Calu3 (cell line): ENCODE measurements around the gene ALDH4A1. TPM values are rescaled to one million over a fixed set of nuclear protein-coding genes. Genes with fewer than 3 reads are reported as not detected.

ENCODE experiments used
- Bru-seq: library from RNA; stranded (reverse); fragments of 400-500 nt; gene quantifications from one replicate; lab custom pipeline; 2021; lab: Mats Ljungman, UMichigan
- BruChase-seq, 2 experiments: library from RNA; stranded (reverse); fragments of 400-500 nt; gene quantifications; one replicate each; lab custom pipeline; 2021; lab: Mats Ljungman, UMichigan
- BruUV-seq: library from RNA; stranded (reverse); fragments of 400-500 nt; replicated peaks from 2 replicates; lab custom pipeline; 2021; lab: Mats Ljungman, UMichigan
- CTCF ChIA-PET: fragments of 300-600 bp; sonication (Branson Sonifier 250); formaldehyde crosslinking; loops from one replicate; lab custom pipeline; 2022; ENCODE audit warnings: antibody characterized with exemption; lab: Charles Lee
- DNase-seq: peaks from one replicate; pipeline ENCODE4 v3.0.0; 2022
- H3K27ac Mint-ChIP-seq: one replicate; pipeline ENCODE4 v1.8.0; 2022; ENCODE audit warnings: mixed read lengths; ENCODE audit not compliant: unreplicated experiment
- H3K27me3 Mint-ChIP-seq: one replicate; pipeline ENCODE4 v1.8.0; 2022; ENCODE audit warnings: mixed read lengths; ENCODE audit not compliant: unreplicated experiment
- H3K36me3 Mint-ChIP-seq: one replicate; pipeline ENCODE4 v1.8.0; 2022; ENCODE audit warnings: mild to moderate bottlenecking, moderate library complexity, mixed read lengths; ENCODE audit not compliant: insufficient read depth, unreplicated experiment
- H3K4me1 Mint-ChIP-seq: one replicate; pipeline ENCODE4 v1.8.0; 2022; ENCODE audit warnings: mild to moderate bottlenecking, low read depth, mixed read lengths; ENCODE audit not compliant: unreplicated experiment
- H3K4me3 Mint-ChIP-seq: one replicate; pipeline ENCODE4 v1.8.0; 2022; ENCODE audit warnings: mild to moderate bottlenecking, low read depth, moderate library complexity, mixed read lengths; ENCODE audit not compliant: unreplicated experiment
- H3K9me3 Mint-ChIP-seq: one replicate; pipeline ENCODE4 v1.8.0; 2022; ENCODE audit warnings: low read depth, mixed read lengths; ENCODE audit not compliant: unreplicated experiment
- CTCF ChIP-seq: fragments of 200-600 bp; IDR thresholded peaks from one replicate; pipeline ENCODE4 v1.8.0; 2022; ENCODE audit warnings: antibody characterized with exemption; ENCODE audit not compliant: unreplicated experiment
- intact Hi-C: fragments of 100-400 bp; cut with micrococcal nuclease; formaldehyde crosslinking; loops from one replicate; pipeline ENCODE4 v1.10.0; 2022; ENCODE audit not compliant: unreplicated experiment
- long read RNA-seq: library from polyadenylated mRNA; stranded (forward); transcript quantifications from one replicate; pipeline ENCODE4 v2.0.0, GENCODE V29; 2022
- total RNA-seq: library from RNA; stranded (reverse); gene quantifications from 2 replicates; pipeline ENCODE4 v1.2.3, GENCODE V29; 2022

The ALDH4A1 gene
- total RNA-seq (10.1 and 10.7 TPM in 2 replicates), Bru-seq, nascent RNA (percentile 42 among the genes with signal in this experiment), BruChase-seq, experiment 1, labeled RNA remaining after a 6-hour chase (percentile 65 among the genes with signal in this experiment), BruChase-seq, experiment 2, labeled RNA remaining after a 2-hour chase (percentile 59 among the genes with signal in this experiment)
- long read RNA-seq, partial matches to known transcripts, result 2 of 5 reads
- long read RNA-seq, other reads (novel, unspliced or antisense), result 1 of 5 reads

DNA sequence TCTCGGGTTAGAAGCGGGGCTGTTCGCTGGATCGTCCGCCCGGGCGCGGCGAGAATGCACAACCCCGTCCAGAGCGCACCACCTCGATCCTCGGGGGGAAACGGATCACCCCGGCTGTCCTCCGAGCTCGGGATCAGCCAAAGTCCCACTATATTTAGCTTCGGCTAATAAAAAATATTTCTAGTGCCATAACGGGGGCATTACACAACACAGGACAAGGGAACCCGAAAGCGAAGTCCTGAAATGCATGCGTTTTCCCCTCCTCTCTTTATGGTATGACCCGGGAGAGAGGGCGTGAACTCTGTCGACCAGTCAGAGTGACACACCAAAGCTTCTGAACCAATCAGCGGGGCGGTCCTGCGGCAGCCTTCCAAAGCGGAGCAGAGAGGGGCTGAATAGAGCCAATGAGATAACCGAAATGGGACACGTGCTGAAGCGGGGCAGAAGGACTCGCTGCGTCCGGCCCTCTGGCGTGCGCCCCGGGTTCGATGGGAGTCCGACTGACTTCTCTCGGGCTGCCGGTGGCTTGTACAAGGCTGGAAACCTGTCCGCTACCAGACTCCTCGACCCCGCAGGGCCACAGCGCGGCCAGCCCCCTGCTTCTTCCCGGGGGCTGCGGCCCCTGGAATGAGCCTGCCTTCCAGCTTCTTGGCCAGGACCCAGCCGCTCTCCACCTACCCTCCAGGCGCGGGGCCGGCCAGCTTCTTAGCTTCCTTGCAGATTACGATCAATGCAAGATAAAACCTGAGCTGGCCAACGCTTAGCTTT is at the start of gene ALDH4A1:
Gene ALDH4A1, minus strand, starts transcription at position 33 of the 768 bp plus-strand sequence. Its CDS starts 32 bp downstream, at position 1.
- peak; percentile 91 for DNase-seq
- intact Hi-C loops, result loop anchor here (10.0 kb wide), 1 partner anchor 52 kb away; the partner anchor contains the start of gene IFFO2
- Mint-ChIP-seq H3K27ac (peak within 1 kb of the TSS; percentile 89), H3K36me3 (peaks cover 25% of the 10 kb centered on the region), H3K9me3 (no peaks in the 10 kb centered on the region), H3K4me3 (peak within 1 kb of the TSS; percentile 96), H3K4me1 (peaks cover 14% of the 10 kb centered on the region), H3K27me3 (no peaks in the 10 kb centered on the region)
- CTCF ChIA-PET, result interaction anchor here (0.7 to 1.3 kb wide), 5 partner anchors 10 to 211 kb away, joined by 3 to 11 read pairs (median 3); no protein-coding TSS in a partner anchor
- BruUV-seq, result no TSS peak
- no peak for TF ChIP-seq CTCF

DNA sequence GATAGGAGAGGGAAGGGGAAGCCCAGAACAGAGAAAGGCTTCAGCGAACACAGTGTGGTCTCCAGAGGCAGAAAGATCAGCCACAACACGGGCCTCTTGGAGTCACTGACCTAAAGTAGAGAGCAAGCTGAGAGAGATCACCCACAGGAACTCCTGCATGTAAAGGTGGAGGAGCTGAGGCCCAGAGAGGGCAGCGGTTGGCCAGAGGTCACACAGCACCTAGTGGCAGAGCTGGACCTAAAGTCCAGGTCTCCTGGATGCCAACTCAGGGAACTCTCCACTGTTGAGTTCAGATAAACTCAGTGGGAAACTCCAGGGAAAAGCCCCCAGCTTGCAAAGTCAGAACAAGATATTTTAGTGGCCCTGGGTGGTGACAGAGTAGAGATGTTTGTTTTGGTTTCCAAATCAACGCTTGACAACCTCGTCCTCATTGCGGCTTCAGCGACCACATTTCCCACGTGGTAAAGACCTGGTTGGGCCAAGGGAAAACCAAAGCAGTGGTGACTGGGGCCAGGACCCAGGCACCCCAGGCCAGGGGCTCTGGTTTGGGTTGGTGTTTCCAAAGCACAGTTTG is 49.5 kb upstream of the ALDH4A1 start:
- BruUV-seq, result no TSS peak
- no peak overlapping the region for H3K27ac Mint-ChIP-seq
- TF ChIP-seq CTCF, result no peak
- H3K4me3 Mint-ChIP-seq, result no peak overlapping the region
- peaks cover 5% of the 10 kb centered on the region for H3K36me3 Mint-ChIP-seq
- CTCF ChIA-PET, result no interaction called here
- peaks cover 9% of the 10 kb centered on the region for H3K4me1 Mint-ChIP-seq
- no peak for DNase-seq
- no peaks in the 10 kb centered on the region for H3K27me3 Mint-ChIP-seq
- intact Hi-C loops, result loop anchor here (10.0 kb wide), 1 partner anchor 47 kb away; the partner anchor contains the start of gene ALDH4A1
- no peaks in the 10 kb centered on the region for H3K9me3 Mint-ChIP-seq

- Mint-ChIP-seq H3K36me3 (peaks cover under 1% of the 10 kb centered on the region), H3K27me3 (no peaks in the 10 kb centered on the region), H3K4me3 (no peak overlapping the region), H3K4me1 (peaks cover 9% of the 10 kb centered on the region), H3K27ac (no peak overlapping the region), H3K9me3 (no peaks in the 10 kb centered on the region)
- TF ChIP-seq CTCF, result no peak
- BruUV-seq, result no TSS peak
- no peak for DNase-seq
- CTCF ChIA-PET, result no interaction called here
- intact Hi-C loops, result loop anchor here (10.0 kb wide), 1 partner anchor 47 kb away; the partner anchor contains the start of gene ALDH4A1
Measured at GRCh38 chr1:18951416-18951815, 49.1 kb upstream of the ALDH4A1 start.

DNA sequence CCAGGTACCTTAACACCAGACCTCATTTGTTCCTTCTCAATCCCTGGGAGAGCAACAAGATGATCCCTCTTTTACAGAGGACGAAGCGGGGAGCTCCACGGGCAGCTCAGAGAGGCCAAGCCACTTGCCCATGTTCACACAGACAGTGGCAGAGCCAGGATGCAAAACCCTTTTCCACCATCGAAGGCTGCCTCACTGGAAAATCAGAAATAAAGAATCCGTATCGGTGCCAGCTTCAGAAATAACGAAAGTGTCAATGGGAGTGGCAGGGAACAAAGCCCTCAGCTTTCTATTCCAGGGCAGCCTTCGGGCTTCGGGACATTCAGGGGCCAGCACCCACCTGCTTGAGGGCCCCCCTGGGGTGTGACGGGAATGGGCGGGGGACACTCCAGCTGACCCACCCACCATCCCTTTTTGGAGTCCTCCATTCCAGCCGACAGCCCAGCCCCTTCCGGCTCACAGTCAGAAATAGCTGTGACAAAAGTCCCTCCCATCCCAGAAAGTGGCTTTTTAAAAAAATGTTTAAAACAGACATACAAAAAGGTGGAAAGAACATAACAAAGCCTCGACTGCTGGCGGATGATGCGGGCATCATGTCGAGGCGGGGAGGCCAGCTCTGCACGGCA is 48.2 kb upstream of the ALDH4A1 start:
- intact Hi-C loops, result loop anchor here (10.0 kb wide), 1 partner anchor 46 kb away; the partner anchor contains the start of gene ALDH4A1
- Mint-ChIP-seq H3K36me3 (no peaks in the 10 kb centered on the region), H3K4me3 (no peak overlapping the region), H3K27me3 (no peaks in the 10 kb centered on the region), H3K4me1 (peaks cover 10% of the 10 kb centered on the region), H3K9me3 (no peaks in the 10 kb centered on the region), H3K27ac (no peak overlapping the region)
- TF ChIP-seq CTCF, result no peak
- DNase-seq, result no peak
- CTCF ChIA-PET, result interaction anchor here (0.6 to 1.2 kb wide), 2 partner anchors 37 to 508 kb away, joined by 3 read pairs; no protein-coding TSS in a partner anchor
- no TSS peak for BruUV-seq
